Right lobe of liver (tissue), 4 donors: ENCODE results near the gene SLC47A2.

Experiments used
- POLR2A ChIP-seq: fragments of 450-650 bp; IDR thresholded peaks from one replicate; pipeline ENCODE4 v1.6.1; 2017; ENCODE audit warnings: antibody characterized with exemption, mild to moderate bottlenecking
- TF ChIP-seq, protein P1 (sequence below), 4 donors: fragments of 200-600 bp in 3 of 4; fragments of 450-650 bp in 1 of 4; IDR thresholded peaks; one replicate each; pipeline versions ENCODE4 v1.5.1 to v1.8.0; 2016 to 2022; ENCODE audit warnings: antibody characterized with exemption in 4 of 4, mild to moderate bottlenecking in 2 of 4
- donor health status: DM: no; HTN: no; CAD: no.
- donor health status: DM: no; HTN: no; CAD: no.
- donor health status: DM: no; HTN: yes; CAD: no.

GRCh38 chr17:19661121-19661520 is 55.3 kb downstream of the SLC47A2 start:
- TF ChIP-seq, protein P1, sequence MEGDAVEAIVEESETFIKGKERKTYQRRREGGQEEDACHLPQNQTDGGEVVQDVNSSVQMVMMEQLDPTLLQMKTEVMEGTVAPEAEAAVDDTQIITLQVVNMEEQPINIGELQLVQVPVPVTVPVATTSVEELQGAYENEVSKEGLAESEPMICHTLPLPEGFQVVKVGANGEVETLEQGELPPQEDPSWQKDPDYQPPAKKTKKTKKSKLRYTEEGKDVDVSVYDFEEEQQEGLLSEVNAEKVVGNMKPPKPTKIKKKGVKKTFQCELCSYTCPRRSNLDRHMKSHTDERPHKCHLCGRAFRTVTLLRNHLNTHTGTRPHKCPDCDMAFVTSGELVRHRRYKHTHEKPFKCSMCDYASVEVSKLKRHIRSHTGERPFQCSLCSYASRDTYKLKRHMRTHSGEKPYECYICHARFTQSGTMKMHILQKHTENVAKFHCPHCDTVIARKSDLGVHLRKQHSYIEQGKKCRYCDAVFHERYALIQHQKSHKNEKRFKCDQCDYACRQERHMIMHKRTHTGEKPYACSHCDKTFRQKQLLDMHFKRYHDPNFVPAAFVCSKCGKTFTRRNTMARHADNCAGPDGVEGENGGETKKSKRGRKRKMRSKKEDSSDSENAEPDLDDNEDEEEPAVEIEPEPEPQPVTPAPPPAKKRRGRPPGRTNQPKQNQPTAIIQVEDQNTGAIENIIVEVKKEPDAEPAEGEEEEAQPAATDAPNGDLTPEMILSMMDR (IDR thresholded peaks at IDR 0.05): no peak
- no peak for TF ChIP-seq POLR2A
